Bronchial epithelial cell (primary cell): Measurements from ENCODE around the gene RNF11. TPM values are rescaled to one million over a fixed set of nuclear protein-coding genes. Genes with fewer than 3 reads are reported as not detected.

ENCODE experiments used
- DNase-seq: peaks from one replicate; pipeline ENCODE4 v3.0.0-alpha.2; 2010; ENCODE audit warnings: low read depth
- FAIRE-seq: peaks from 2 replicates; lab custom pipeline; 2011; peaks lifted over from hg19 to GRCh38; lab: Jason Lieb, UNC
- H3K27me3 ChIP-seq: 2 replicates; pipeline ENCODE4 v1.5.1; 2011; ENCODE audit warnings: low read length; ENCODE audit not compliant: control insufficient read depth, insufficient read depth
- H3K36me3 ChIP-seq: 2 replicates; pipeline ENCODE4 v1.5.1; 2011; ENCODE audit warnings: low read length; ENCODE audit not compliant: control insufficient read depth, insufficient read depth
- H3K4me3 ChIP-seq: 2 replicates; pipeline ENCODE4 v1.5.1; 2011; ENCODE audit warnings: mild to moderate bottlenecking, low read depth, low read length, control low read depth
- total RNA-seq: library from RNA; depleted of rRNA; stranded (reverse); fragments of >200 nt; gene quantifications from 2 replicates; pipeline ENCODE4 v1.2.1, GENCODE V29; 2014
- TF ChIP-seq, protein P1 (sequence below): IDR thresholded peaks from 2 replicates; pipeline ENCODE4 v1.5.1; 2011; ENCODE audit warnings: mild to moderate bottlenecking, moderate library complexity, low read length, control low read depth, inconsistent platforms; ENCODE audit not compliant: insufficient read depth, severe bottlenecking

Gene RNF11
- total RNA-seq, 1 donor from 2014 or later: 94.0 TPM

DNA sequence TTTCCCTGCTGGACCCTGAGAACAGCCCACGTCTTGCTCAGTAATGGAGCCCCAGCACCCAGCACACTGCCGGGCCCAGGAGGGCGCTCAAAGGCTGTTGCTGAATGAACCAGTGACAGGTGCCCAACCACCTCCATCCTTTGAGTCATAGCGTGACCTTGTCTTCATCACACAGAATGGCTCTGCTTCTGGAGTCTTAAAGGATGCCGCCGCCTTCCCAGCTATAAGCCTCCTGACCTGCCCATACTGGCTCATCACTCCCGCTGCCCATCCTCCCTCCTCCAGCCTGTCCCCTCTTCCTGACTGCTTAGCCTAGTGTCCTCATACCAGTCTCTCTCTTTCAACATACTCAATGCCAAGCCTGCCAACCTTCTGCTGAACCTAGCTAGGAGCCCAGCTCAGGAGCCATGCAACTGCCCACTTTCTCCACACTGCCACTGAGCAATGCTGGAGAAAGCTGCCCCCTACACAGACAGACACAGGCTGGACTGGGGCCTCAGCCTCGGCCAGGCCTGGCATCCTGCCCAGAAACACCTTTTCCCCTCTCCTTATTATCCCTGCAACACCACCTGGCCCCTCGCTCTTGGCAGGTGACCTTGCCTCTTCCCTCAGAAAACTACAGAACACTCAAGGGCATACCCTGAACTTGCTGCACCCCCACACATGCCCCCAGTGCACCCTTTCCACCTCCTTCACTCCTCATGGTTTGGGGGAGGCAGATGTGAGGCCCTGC lies 80.2 kb downstream of the RNF11 start:
- no peaks in the 10 kb centered on the region for H3K36me3 ChIP-seq
- no peak overlapping the region for H3K4me3 ChIP-seq
- H3K27me3 ChIP-seq: no peaks in the 10 kb centered on the region
- TF ChIP-seq, protein P1, sequence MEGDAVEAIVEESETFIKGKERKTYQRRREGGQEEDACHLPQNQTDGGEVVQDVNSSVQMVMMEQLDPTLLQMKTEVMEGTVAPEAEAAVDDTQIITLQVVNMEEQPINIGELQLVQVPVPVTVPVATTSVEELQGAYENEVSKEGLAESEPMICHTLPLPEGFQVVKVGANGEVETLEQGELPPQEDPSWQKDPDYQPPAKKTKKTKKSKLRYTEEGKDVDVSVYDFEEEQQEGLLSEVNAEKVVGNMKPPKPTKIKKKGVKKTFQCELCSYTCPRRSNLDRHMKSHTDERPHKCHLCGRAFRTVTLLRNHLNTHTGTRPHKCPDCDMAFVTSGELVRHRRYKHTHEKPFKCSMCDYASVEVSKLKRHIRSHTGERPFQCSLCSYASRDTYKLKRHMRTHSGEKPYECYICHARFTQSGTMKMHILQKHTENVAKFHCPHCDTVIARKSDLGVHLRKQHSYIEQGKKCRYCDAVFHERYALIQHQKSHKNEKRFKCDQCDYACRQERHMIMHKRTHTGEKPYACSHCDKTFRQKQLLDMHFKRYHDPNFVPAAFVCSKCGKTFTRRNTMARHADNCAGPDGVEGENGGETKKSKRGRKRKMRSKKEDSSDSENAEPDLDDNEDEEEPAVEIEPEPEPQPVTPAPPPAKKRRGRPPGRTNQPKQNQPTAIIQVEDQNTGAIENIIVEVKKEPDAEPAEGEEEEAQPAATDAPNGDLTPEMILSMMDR: no peak
- no peak for FAIRE-seq
- DNase-seq: no peak

DNA sequence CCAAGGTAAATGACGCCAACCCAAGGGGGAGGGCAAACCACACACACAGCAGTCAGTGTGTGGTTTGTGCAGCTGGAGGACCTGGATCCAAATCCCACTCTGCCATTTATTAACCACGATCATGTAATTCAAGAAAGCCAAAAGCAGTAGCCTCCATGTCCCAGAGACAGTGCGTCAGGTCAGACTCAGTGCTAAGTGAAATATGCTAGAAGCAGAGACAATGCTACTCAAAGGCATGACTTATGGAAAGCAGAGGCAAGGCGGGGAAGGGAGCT lies 80.7 kb downstream of the RNF11 start:
- no peaks in the 10 kb centered on the region for H3K27me3 ChIP-seq
- DNase-seq: no peak
- H3K4me3 ChIP-seq: no peak overlapping the region
- TF ChIP-seq, protein P1: no peak
- no peaks in the 10 kb centered on the region for H3K36me3 ChIP-seq
- no peak for FAIRE-seq

GRCh38 chr1:51317798-51318197 lies 81.7 kb downstream of the RNF11 start:
- Histone ChIP-seq H3K4me3 (no peak overlapping the region), H3K36me3 (no peaks in the 10 kb centered on the region), H3K27me3 (no peaks in the 10 kb centered on the region)
- no peak for DNase-seq
- TF ChIP-seq, protein P1: no peak
- FAIRE-seq: no peak

DNA sequence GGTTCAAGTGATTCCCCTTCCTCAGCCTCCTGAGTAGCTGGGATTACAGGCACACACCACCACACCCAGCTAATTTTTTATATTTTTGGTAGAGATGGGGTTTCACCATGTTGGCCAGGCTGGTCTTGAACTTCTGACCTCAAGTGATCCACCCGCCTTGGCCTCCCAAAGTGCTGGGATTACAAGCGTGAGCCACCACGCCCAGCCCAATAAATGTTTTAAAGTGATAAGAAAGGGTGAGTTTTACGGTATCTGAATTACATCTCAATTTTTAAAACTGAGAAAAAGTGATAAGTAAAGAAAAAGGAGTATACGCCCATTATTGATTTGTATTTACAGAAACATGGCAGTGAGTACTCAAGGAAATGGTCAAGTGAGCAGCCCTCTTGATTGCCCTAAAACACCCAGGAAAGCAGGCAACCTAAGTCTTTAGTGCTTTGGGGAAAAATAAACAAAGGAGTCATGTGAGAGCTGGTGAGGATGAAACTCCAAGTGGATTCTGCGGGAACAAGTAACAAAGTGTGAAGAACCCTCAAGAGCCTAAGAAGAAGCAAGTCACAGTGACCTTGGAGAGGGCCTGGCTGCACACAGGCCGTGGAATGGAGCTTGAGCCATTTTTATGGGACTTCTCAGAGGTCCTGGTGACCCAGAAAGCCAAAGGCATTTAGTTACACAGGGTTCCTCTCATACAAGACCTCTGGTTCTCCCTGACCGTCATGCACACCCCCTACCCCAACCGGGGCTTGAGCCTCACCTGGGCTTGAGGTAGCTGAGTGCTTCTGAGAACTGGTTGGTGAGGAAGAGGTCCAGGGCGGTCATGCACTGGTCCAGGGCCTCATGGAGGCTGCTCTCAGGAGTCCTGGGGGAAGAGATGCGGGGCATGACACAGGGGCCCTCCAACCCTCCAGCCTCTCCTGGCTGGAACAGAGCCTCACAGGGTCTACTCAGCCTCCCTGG lies 85.2 kb downstream of the RNF11 start:
- TF ChIP-seq, protein P1: no peak
- Histone ChIP-seq H3K36me3 (no peaks in the 10 kb centered on the region), H3K4me3 (no peak overlapping the region), H3K27me3 (no peaks in the 10 kb centered on the region)
- DNase-seq (no peak), FAIRE-seq (no peak)

DNA sequence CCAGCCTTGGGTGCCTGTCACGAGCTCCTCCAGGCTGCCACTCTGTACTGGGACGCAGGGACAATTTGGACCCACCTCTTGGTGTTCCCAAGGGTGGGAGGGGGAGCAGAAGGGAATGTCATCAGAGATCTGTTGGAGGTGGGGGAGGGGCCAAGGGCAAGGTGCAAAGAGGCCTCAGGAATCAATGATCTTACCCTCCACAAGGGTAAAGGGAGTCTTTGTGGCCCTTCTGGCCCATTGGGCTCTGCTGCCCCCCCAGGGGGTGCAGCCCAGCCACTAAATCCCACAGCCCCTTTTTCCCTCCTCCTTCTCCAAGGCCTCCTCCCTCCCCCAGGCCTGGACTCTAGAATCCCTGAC lies 85.8 kb downstream of the RNF11 start:
- no peak for FAIRE-seq
- Histone ChIP-seq H3K36me3 (no peaks in the 10 kb centered on the region), H3K4me3 (no peak overlapping the region), H3K27me3 (no peaks in the 10 kb centered on the region)
- DNase-seq: no peak
- TF ChIP-seq, protein P1: no peak
